DMS153 treated with DMSO at 0.1 percent for 48 hours (cell line): ENCODE measurements around the gene ARID5B.
A peak's percentile ranks its signal among the peaks of the same experiment; 100 is the strongest.

Experiments
- DNase-seq: peaks from one replicate; lab custom pipeline; 2025; ENCODE audit not compliant: unreplicated experiment; lab: John Stamatoyannopoulos, UW

ARID5B gene

GRCh38 chr10:61987537-61987936, 86.0 kb downstream of the ARID5B start:
- DNase-seq = no peak

DNA sequence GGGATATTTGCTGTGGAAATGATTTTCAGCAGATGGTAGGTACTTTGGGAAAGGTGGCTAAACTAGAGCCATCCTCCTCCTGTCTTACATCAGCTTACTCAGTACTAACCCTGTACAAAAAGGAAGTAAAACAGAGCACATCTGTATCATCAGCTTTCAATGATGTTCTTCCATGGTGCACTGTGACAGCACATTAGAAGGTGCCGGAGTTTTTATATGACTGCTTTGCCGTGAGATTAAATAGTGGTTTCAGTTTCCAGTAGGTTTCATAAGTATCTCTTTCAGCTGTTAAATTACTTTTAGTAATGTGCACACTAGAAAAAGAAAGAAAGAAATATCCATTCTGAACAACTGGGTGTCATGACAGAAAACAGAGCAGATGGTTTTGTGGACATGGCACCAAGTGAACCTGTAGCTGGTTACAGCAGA, 86.5 kb downstream of the ARID5B start:
- no peak for DNase-seq

DNA sequence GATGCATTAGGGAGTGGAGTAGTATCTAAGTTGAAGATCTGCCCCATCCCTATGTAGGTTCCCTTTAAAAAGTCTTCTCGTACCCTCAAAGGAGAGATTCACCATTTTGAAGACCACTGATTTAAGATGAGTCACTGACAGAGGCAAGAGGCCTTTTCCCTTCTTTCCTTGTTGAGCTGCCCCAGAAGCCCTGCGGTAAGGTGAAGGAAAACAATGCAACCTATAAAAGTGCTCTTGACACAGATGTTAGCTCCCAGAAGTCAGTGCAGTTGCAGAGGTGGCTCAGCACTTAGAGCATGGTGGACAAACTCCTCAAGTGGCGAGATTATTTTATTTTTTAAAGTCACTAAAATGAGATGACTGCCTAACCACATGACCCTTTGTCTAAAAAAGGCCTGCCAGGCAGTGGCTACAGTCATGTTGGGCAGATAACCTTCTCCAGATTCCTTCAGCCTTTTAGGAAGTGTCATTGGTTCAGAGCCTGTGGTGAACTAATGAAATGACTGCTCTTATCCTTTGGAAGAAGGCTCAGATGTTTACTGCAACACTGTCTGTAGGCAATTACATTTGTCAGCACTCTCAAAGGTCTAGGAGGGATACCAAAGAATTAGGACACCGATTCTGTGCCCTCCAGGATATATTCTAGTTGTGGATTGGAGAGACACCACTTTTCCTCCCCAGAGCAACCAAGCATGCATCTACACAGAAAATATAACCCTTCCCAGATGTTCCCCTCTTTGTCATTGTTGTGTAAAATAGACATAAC, 88.7 kb downstream of the ARID5B start:
- no peak for DNase-seq

GRCh38 chr10:61990761-61991135, 89.2 kb downstream of the ARID5B start:
- no peak for DNase-seq

- no peak for DNase-seq
Observed at GRCh38 chr10:61991166-61991565, 89.7 kb downstream of the ARID5B start.

DNA sequence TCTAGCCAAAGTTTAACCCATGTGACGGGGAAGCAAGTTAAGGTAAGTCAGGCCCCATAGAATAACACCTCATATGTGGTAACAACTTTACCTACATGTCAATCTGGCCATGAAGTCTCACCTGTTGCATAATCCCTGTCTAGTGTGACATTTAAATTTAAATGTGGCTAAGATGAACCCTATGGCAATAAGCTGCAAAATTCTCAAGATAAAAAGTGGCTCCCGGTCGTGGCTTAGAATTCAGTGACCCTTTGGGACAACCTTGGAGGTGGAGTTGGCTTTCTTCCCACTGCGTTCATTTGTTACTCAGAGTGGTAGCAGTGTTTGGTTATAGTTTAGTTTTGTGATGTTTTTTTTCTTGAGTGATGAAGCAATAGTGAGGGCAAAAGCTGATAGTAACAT, 90.6 kb downstream of the ARID5B start:
- DNase-seq = no peak

GRCh38 chr10:61992671-61993668, 91.5 kb downstream of the ARID5B start:
- DNase-seq = peak; percentile 52

- peak; percentile 69 for DNase-seq
Observed at GRCh38 chr10:61993711-61994401, 92.4 kb downstream of the ARID5B start.

GRCh38 chr10:61994405-61995219, 93.1 kb downstream of the ARID5B start:
- DNase-seq = no peak

DNA sequence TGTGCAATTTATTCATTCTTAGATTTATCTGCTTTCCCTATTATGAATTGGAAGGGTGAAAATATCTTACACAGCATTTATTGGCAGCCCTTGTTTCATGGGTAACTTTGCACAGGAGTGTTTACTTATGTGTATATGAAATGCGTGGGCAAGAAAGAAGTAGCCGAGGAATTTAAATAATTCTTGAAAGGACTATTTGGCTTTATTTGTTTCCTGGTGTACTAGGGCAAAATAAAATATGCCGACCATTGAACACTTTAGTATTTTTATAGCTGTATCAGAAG, 93.7 kb downstream of the ARID5B start:
- DNase-seq = no peak

- no peak for DNase-seq
Observed at GRCh38 chr10:61998937-61999336, 97.4 kb downstream of the ARID5B start.

DNA sequence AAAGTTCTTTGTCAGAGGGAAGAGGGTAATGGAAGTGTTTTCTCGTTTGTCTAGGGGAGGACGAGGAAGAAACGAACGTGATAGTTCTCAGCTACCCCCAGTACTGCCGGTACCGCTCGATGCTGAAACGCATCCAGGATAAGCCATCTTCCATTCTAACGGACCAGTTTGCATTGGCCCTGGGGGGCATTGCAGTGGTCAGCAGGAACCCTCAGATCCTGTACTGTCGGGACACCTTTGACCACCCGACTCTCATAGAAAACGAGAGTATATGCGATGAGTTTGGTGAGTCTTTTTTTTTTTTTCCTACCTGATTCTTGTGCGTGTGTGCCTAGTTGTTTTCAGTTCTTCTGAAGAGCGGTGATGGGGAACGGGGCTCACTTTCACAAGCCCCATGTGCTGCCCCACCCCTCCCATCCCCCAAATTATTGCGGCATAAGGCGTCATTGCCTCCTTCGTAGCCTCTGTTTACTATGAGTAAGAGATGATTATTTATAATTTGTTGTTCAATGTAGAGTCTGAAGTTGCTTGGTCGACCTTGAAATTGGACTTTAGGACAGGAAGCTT, 98.6 kb downstream of the ARID5B start:
- no peak for DNase-seq

- DNase-seq = no peak
Observed at GRCh38 chr10:62000726-62001125, 99.2 kb downstream of the ARID5B start.

DNA sequence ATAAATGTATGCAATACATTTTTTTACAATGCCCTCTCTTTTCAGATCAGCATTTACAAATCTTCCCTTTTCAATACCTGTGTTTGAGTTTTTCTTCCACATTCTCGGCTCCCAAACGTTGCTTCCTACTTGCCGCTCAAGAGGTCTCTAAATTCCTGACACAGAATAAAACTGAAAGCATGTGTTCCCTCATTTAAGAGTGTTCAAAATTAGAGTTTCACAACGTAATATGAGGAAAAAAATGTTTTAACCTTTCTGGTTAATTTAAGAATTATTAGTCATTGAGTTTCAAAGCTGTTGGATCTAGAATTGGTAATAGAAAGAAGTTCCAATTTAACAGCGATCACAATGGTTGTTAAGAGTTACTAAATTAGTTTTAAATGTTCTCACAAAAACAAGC, 100.4 kb downstream of the ARID5B start:
- no peak for DNase-seq

- DNase-seq = no peak
Observed at GRCh38 chr10:62002753-62003152, 101.3 kb downstream of the ARID5B start.

- no peak for DNase-seq
Observed at GRCh38 chr10:62004042-62004441, 102.5 kb downstream of the ARID5B start.

- DNase-seq = no peak
Observed at GRCh38 chr10:62005281-62005680, 103.8 kb downstream of the ARID5B start.

DNA sequence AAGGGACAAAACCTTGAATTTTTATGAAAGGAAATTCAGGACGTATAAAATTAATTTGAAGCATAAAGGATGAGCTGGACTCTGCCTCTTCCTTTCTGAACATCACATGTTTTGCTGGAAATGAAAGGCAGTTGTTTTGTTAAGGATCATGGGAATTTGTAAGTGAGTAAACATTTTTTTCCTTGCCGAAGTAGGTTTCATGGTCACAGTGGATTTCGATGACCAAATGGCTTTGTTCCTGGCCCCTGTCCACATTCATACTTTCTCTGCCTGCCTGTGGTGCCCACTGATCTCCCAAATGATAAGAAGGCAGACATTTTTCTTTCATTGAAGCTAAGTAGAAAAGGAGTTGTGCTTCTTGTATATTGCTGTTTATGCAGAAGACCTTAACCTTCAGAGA, 104.2 kb downstream of the ARID5B start:
- DNase-seq = no peak

DNA sequence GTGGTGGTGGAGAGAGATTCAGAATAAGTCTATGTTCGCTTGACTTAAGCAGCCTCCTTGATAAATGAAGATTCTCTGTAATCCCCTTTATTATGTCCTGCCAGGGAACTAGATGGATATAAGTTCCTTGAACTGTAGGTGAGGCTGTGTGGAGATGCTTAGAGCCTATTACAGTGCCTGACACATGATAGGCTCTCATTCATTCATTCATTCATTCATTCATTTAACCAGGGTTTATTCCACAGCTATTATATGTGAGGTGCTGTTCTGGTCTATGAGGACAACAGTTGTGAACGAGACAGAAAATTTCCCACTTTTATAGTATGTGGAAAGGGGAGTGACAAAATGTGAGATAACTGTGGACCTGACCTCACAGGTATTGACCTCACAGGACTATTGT, 105.6 kb downstream of the ARID5B start:
- DNase-seq = no peak

DNA sequence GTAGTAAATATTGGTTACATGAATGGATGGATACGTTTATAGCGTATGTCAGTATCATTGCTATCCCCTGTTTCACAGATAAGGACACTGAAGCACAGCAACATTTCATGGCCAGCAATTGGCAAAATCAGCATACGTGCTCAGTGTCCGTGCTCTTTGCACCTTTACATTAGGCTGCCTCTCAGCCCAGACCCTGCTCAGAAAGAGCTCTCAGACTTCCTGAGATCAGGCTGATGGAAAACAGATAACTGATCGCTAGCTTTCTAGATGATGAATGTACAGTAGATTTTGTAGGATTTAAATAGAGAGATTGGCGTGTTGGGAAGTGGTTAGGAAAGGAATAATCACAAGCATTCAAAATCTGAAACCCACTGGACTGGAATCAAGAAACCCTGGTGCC, 106.7 kb downstream of the ARID5B start:
- DNase-seq = no peak

DNA sequence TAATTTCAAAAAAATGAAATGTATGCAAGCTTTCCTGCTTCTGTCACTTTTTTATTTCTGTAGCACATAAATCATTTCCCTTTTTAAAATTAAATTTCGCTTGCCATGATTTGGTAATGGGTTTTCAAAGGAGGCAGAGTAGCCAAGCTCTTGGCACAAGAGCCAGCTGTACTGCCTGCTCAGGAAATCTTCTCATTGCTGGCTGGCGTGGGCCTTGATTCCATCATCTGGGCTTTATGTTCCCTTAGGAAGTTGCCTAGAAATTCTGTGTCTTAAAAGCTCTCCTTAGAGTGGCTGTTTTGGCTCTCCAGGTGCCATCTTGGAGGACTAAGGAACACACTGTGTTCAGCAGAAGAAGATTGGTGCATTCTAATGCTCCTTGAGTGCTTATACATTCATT, 107.4 kb downstream of the ARID5B start:
- DNase-seq = no peak
